OCI-LY1 (cell line): ENCODE measurements around the gene PI4KB.

Source experiments
- H2AFZ ChIP-seq: fragments of 200-600 bp; sonication (generic), shearing (Covaris generic); 2 replicates; pipeline ENCODE4 v1.6.0; 2014; ENCODE audit warnings: antibody characterized with exemption, mild to moderate bottlenecking, low read length
- H3F3A ChIP-seq: fragments of 200-600 bp; sonication (generic), shearing (Covaris generic); 2 replicates; pipeline ENCODE4 v1.6.0; 2014; ENCODE audit warnings: mild to moderate bottlenecking, antibody characterized with exemption, low read length, moderate library complexity; ENCODE audit not compliant: insufficient read depth
- H3K27ac ChIP-seq: fragments of 200-600 bp; sonication (generic); 2 replicates; pipeline ENCODE4 v1.5.1; 2014; ENCODE audit warnings: low read length, mixed run types, mild to moderate bottlenecking, low read depth; ENCODE audit not compliant: poor library complexity, severe bottlenecking
- H3K27me3 ChIP-seq: fragments of 200-600 bp; sonication (generic); 2 replicates; pipeline ENCODE4 v1.6.0; 2014; ENCODE audit warnings: antibody characterized with exemption, mild to moderate bottlenecking, low read length, moderate library complexity; ENCODE audit not compliant: insufficient read depth
- H3K36me3 ChIP-seq: fragments of 200-600 bp; sonication (generic); 2 replicates; pipeline ENCODE4 v1.6.1; 2014; ENCODE audit warnings: mild to moderate bottlenecking, antibody characterized with exemption, low read length, moderate library complexity, mixed read lengths; ENCODE audit not compliant: insufficient read depth
- H3K4me1 ChIP-seq: fragments of 200-600 bp; sonication (generic); 2 replicates; pipeline ENCODE4 v1.5.1; 2014; ENCODE audit warnings: mild to moderate bottlenecking, low read length, moderate library complexity; ENCODE audit not compliant: insufficient read depth, severe bottlenecking
- H3K4me2 ChIP-seq: fragments of 200-600 bp; sonication (generic), shearing (Covaris generic); 2 replicates; pipeline ENCODE4 v1.6.1; 2014; ENCODE audit warnings: low read length
- H3K4me3 ChIP-seq: fragments of 200-600 bp; sonication (generic); 2 replicates; pipeline ENCODE4 v1.5.1; 2014; ENCODE audit warnings: low read length, low read depth, mild to moderate bottlenecking, mixed read lengths; ENCODE audit not compliant: poor library complexity, severe bottlenecking
- H3K79me2 ChIP-seq: fragments of 200-600 bp; shearing (Covaris generic); 2 replicates; pipeline ENCODE4 v1.6.1; 2016; ENCODE audit warnings: mixed run types, low read length, mixed read lengths; ENCODE audit not compliant: insufficient read depth
- H3K9ac ChIP-seq: fragments of 200-600 bp; sonication (generic), shearing (Covaris generic); 2 replicates; pipeline ENCODE4 v1.6.1; 2014; ENCODE audit warnings: mild to moderate bottlenecking, low read length, mixed read lengths
- H3K9me2 ChIP-seq: fragments of 200-600 bp; sonication (generic), shearing (Covaris generic); 2 replicates; pipeline ENCODE4 v1.6.1; 2014; ENCODE audit warnings: low read depth, mild to moderate bottlenecking, low read length, mixed read lengths
- H3K9me3 ChIP-seq: fragments of 200-600 bp; shearing (Covaris generic); 2 replicates; pipeline ENCODE4 v1.6.1; 2014; ENCODE audit warnings: low read length, mixed read lengths
- H4K20me1 ChIP-seq: fragments of 200-600 bp; sonication (generic), shearing (Covaris generic); 2 replicates; pipeline ENCODE4 v1.6.0; 2016; ENCODE audit warnings: mild to moderate bottlenecking, low read length; ENCODE audit not compliant: insufficient read depth
- CTCF ChIP-seq: fragments of 200-600 bp; sonication (generic), shearing (Covaris generic); IDR thresholded peaks from 2 replicates; pipeline ENCODE4 v1.5.1; 2017; ENCODE audit warnings: mild to moderate bottlenecking, antibody characterized with exemption, low read length, moderate library complexity, mixed read lengths
- EZH2 ChIP-seq: fragments of 200-600 bp; sonication (generic), shearing (Covaris generic); IDR thresholded peaks from 2 replicates; pipeline ENCODE4 v1.8.0; 2017; ENCODE audit warnings: borderline replicate concordance, mixed run types, mild to moderate bottlenecking, antibody characterized with exemption, low read length, moderate library complexity, mixed read lengths

The PI4KB gene

DNA sequence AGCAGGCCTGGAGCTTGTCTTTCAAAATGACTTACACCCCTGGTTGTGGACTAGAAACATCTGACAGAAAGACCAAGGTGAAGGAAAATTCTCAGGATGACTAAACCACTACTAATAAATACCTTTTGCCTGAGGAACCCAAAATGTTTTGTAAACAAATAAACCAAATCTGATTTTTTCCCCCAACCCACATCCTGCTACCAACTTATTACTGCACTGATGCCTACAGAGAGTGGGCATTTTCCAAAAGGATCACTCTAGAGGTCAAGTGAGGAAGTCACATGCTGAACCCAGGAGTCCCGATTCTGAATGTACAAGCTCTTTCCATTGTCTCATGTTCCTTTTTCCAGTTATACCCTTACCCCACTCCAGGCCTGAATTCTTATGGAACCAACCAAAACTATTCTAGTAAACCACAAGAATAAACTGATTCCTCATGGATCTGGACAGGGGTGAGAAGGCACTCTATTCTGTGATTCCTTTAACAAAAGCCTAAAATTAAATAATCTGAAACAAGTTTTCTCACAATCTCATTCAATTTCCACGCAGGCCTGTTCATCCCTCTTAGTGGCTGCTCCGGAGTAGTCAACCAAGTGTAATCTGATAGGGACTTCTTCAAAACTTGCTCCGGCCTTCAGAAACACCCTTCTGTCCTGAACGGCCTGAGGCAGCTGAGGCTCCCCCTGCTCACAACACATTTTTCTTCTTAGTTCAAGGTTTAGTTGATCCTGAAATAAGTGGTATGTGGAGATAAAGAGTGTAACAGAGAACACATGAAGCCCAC lies 1.4 kb downstream of the PI4KB start:
- Histone ChIP-seq H3K9ac (peak overlapping the region; percentile 65; the same call in 1 of the 2 replicates), H3K4me3 (peak overlapping the region; percentile 62)

DNA sequence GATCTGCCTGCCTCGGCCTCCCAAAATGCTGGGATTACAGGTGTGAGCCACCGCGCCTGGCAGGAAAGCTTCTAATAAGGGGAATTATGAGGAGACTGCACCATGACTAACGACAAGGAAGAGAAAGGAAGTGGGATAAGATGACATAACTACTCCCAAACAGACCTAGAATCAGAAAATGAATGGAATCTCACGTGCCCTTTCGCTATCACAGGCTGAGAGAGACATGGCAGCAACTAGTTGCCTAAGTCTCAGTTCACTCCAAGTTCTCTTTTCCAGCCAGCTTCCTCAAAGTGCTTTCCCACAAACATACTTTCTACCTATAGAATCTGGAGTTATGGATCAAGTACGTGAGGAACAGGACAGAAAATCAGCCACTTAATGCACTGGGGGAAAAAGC lies 2.0 kb downstream of the PI4KB start:
- TF ChIP-seq CTCF, result no peak
- TF ChIP-seq EZH2, result no peak
- peaks cover 35% of the 10 kb centered on the region for H3K36me3 ChIP-seq

More for the DNA sequence above, 1.4 kb downstream of the PI4KB start:
- H4K20me1 ChIP-seq, result no peaks in the 10 kb centered on the region
- TF ChIP-seq EZH2 (no peak), CTCF (no peak)
- peaks cover 20% of the 10 kb centered on the region for H3K4me1 ChIP-seq
- no peaks in the 10 kb centered on the region for H3K27me3 ChIP-seq
- H3K36me3 ChIP-seq, result peaks cover 29% of the 10 kb centered on the region
- H3K9me3 ChIP-seq, result no peaks in the 10 kb centered on the region
- H3F3A ChIP-seq, result 0 out of 2 replicates have a peak, but pooled peaks cover 4% of the 10 kb centered on the region
- H3K79me2 ChIP-seq, result peaks cover 5% of the 10 kb centered on the region; the same call in 1 of the 2 replicates
- H3K9me2 ChIP-seq, result no peaks in the 10 kb centered on the region
- no peak overlapping the region for H2AFZ ChIP-seq
- peak overlapping the region; percentile 85 for H3K4me2 ChIP-seq
- no peak overlapping the region for H3K27ac ChIP-seq

DNA sequence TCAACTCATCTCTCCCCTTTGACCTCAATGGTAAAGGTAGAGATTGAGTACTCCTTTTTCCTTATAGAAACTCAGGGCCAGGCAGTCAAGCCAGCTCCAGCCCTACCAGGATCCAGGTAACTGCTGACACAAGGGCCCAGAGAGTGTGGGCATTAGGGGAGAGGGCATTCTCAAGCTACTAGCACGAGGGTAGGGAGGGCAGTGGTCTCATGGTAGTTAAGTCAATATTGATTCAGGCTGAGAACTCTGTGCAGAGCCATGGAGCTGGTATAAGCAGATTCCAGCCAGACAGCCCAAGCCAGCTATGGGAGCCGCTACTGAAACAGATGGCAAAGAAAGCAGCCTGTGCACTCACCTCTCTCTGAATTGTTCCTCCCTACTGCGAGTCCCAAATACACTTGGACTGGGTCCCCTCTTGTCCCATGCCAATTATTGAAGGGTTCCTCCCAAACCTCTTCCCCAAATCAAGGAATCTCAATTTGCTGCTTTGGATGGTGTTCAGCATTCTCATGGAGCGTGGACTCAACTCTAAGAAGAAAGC lies 2.8 kb downstream of the PI4KB start:
- H3K27me3 ChIP-seq, result no peaks in the 10 kb centered on the region
- peaks cover 5% of the 10 kb centered on the region; the same call in 1 of the 2 replicates for H3K79me2 ChIP-seq
- TF ChIP-seq EZH2 (no peak), CTCF (no peak)
- H3K4me3 ChIP-seq, result no peak overlapping the region
- no peak overlapping the region for H2AFZ ChIP-seq
- peaks cover 40% of the 10 kb centered on the region for H3K36me3 ChIP-seq
- no peak overlapping the region for H3K9ac ChIP-seq
- H3F3A ChIP-seq, result 0 out of 2 replicates have a peak, but pooled peaks cover 4% of the 10 kb centered on the region
- H3K4me2 ChIP-seq, result no peak overlapping the region
- no peaks in the 10 kb centered on the region for H3K9me3 ChIP-seq
- peaks cover 20% of the 10 kb centered on the region for H3K4me1 ChIP-seq
- no peaks in the 10 kb centered on the region for H4K20me1 ChIP-seq
- H3K9me2 ChIP-seq, result no peaks in the 10 kb centered on the region
- H3K27ac ChIP-seq, result no peak overlapping the region

More for the DNA sequence above, 2.0 kb downstream of the PI4KB start:
- Histone ChIP-seq H3K27me3 (no peaks in the 10 kb centered on the region), H3K27ac (no peak overlapping the region), H3K4me3 (no peak overlapping the region), H3K9ac (no peak overlapping the region), H3K4me2 (no peak overlapping the region; the same call in 1 of the 2 replicates), H2AFZ (no peak overlapping the region), H4K20me1 (no peaks in the 10 kb centered on the region), H3K4me1 (peaks cover 20% of the 10 kb centered on the region), H3F3A (0 out of 2 replicates have a peak, but pooled peaks cover 4% of the 10 kb centered on the region), H3K9me3 (no peaks in the 10 kb centered on the region), H3K9me2 (no peaks in the 10 kb centered on the region), H3K79me2 (peaks cover 5% of the 10 kb centered on the region; the same call in 1 of the 2 replicates)
